GM12878 (cell line): ENCODE results near the gene PRKCZ.

ENCODE experiments used
- CEBPB ChIP-seq, 2 experiments: fragments of 150-350 bp in 1 of 2; IDR thresholded peaks; 2 replicates each; pipeline ENCODE4 v1.6.1; 2012 to 2014; ENCODE audit warnings: low read depth in 2 of 2, low read length in 2 of 2, borderline replicate concordance in 1 of 2, inconsistent platforms in 1 of 2
- MYC ChIP-seq: IDR thresholded peaks from 2 replicates; pipeline ENCODE4 v1.6.1; 2011; ENCODE audit warnings: mild to moderate bottlenecking, low read length, moderate library complexity, inconsistent platforms; ENCODE audit not compliant: insufficient read depth, insufficient replicate concordance, insufficient read length, severe bottlenecking

GRCh38 chr1:2033165-2033564 is 17.0 kb upstream of the PRKCZ start:
- TF ChIP-seq CEBPB (IDR thresholded peaks at IDR 0.05; ENCODE audit: borderline replicate concordance in 1 of 2, low read depth in 2 of 2, low read length in 2 of 2) (no peak), MYC (no peak)
